GM12873 (cell line): ENCODE measurements around the gene ZNHIT6.

ENCODE experiments used
- TF ChIP-seq, protein P1 (sequence below): IDR thresholded peaks from 2 replicates; pipeline ENCODE4 v1.5.1; 2012; ENCODE audit warnings: low read depth, mild to moderate bottlenecking, moderate library complexity, low read length, control low read depth; ENCODE audit not compliant: insufficient read depth; ENCODE audit errors: missing control alignments

The ZNHIT6 gene

GRCh38 chr1:85661767-85662166, 46.5 kb downstream of the ZNHIT6 start:
- TF ChIP-seq, protein P1, sequence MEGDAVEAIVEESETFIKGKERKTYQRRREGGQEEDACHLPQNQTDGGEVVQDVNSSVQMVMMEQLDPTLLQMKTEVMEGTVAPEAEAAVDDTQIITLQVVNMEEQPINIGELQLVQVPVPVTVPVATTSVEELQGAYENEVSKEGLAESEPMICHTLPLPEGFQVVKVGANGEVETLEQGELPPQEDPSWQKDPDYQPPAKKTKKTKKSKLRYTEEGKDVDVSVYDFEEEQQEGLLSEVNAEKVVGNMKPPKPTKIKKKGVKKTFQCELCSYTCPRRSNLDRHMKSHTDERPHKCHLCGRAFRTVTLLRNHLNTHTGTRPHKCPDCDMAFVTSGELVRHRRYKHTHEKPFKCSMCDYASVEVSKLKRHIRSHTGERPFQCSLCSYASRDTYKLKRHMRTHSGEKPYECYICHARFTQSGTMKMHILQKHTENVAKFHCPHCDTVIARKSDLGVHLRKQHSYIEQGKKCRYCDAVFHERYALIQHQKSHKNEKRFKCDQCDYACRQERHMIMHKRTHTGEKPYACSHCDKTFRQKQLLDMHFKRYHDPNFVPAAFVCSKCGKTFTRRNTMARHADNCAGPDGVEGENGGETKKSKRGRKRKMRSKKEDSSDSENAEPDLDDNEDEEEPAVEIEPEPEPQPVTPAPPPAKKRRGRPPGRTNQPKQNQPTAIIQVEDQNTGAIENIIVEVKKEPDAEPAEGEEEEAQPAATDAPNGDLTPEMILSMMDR: no peak

GRCh38 chr1:85660541-85660940, 47.7 kb downstream of the ZNHIT6 start:
- TF ChIP-seq, protein P1: no peak

DNA sequence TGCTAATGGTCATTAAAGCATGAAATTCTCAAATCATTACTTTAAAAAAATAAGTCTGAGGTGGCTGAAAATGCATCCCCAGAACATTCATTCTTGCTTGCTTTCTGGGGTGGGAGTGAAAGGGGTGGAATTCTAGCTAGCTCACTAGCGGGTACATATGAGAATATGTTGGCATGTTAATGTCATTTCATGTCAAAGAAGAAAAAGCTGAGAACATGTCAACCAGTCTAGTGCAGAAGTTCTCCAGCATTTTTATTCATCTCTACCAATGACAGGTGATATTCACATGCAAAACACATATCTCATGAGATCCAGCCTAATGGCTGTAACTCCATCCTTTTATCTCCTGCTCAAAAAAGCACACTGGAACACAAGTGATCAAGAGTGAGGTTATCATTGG, 49.1 kb downstream of the ZNHIT6 start:
- TF ChIP-seq, protein P1: no peak

DNA sequence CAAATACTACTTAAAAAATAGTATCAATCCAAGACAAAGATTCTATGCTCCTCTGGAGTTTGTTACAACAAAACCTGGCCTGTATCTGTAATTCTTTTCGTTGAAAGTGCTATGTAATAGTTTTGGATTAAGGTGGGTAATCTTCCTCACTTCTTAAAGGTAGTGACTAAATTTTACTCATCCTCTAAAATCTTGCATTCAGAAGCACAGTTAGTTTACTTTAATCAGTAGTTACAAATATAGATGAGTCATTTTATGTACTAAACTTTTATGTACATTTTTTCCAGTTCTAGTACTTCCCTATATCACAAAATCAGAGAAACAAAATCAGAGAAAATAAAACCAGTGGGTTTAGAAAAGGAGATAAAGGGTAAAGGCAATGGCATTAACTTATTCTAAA, 51.3 kb downstream of the ZNHIT6 start:
- TF ChIP-seq, protein P1: no peak

GRCh38 chr1:85656256-85656655, 52.0 kb downstream of the ZNHIT6 start:
- TF ChIP-seq, protein P1: no peak

- TF ChIP-seq, protein P1: no peak
Observed at GRCh38 chr1:85655315-85655714, 52.9 kb downstream of the ZNHIT6 start.

- TF ChIP-seq, protein P1: no peak
Observed at GRCh38 chr1:85654066-85654782, 54.0 kb downstream of the ZNHIT6 start.

DNA sequence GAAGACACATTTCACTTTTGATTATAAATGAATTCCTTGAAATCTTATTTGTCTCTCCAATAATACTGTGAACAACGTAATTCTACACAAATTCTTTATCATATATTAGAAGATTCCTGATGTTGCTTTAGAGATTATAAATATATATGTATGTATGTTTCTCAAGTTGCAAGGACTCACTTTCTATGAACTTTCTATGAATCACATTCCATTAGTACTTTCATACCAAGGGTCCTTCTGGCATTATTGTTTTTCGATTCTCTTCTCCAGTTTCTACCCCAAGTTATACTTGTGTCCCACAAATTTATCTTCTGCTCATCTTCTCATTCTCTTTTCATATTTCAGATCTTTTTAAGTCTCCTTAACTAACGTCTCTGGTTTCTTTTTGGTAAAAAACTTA, 55.9 kb downstream of the ZNHIT6 start:
- TF ChIP-seq, protein P1: no peak
